ENCODE measurements around the gene CDY2B. TPM values are rescaled to one million over a fixed set of nuclear protein-coding genes. Genes with fewer than 3 reads are reported as not detected.
"Not testable (repeated sequence)": the region's sequence is repeated elsewhere in the genome, so short reads cannot be mapped to it uniquely, and the experiment has no call there.

CDY2B gene
- total RNA-seq, 4 donors from 2014 or later = not detected

GRCh38 chrY:17832149-17832548 is 47.9 kb downstream of the CDY2B start:
- intact Hi-C loops (cut with DNase I); H3K36me3 ChIP-seq; H3K9me3 ChIP-seq; DNase-seq (ENCODE audit: extremely low spot score); H3K4me1 ChIP-seq; H3K27ac ChIP-seq (replicated peaks in 1 of 4); H3K27me3 ChIP-seq; H3K4me3 ChIP-seq: not testable (repeated sequence)
- no CpG with 5 or more reads among the region's 12 CpGs for WGBS

Other genes starting within 250 kb of the CDY2B start
- not detected for gene CDY2A, start 145.6 kb upstream of the CDY2B start, total RNA-seq

All from esophagus muscularis mucosa (tissue), 4 donors.